ENCODE measurements around the gene PFKFB3.
A peak's percentile ranks its signal among the peaks of the same experiment; 100 is the strongest.
"Not testable (repeated sequence)": the region's sequence is repeated elsewhere in the genome, so short reads cannot be mapped to it uniquely, and the experiment has no call there.

Gene PFKFB3

DNA sequence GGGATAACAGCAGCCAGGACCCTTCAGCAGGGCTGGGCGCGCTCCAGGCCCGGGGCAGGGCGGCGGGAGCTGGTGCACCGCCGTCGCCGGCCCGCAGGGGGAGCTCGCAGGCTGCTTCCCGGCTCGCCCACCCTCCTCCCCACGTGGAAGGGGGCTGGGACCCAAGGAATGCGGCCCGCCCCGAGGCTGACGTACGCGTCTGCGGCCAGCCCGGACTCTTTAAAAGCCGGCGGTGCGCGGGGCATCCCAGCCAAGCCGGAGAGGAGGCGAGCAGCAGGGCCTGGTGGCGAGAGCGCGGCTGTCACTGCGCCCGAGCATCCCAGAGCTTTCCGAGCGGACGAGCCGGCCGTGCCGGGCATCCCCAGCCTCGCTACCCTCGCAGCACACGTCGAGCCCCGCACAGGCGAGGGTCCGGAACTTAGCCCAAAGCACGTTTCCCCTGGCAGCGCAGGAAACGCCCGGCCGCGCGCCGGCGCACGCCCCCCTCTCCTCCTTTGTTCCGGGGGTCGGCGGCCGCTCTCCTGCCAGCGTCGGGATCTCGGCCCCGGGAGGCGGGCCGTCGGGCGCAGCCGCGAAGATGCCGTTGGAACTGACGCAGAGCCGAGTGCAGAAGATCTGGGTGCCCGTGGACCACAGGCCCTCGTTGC lies at the start of gene PFKFB3:
PFKFB3 (plus strand) TSS at position 249 of the 647 bp plus-strand sequence; CDS start at position 578, 329 bp downstream.
- no peaks in the 10 kb centered on the region for H3K9me3 Mint-ChIP-seq (ENCODE audit: low read depth)
- peak within 1 kb of the TSS; percentile 92 for H3K4me3 Mint-ChIP-seq
- H3K27ac Mint-ChIP-seq = peak within 1 kb of the TSS; percentile 90
- no peaks in the 10 kb centered on the region for H3K36me3 Mint-ChIP-seq
- peaks cover 29% of the 10 kb centered on the region for H3K4me1 Mint-ChIP-seq (ENCODE audit: low read depth)
- H3K27me3 Mint-ChIP-seq = no peaks in the 10 kb centered on the region

DNA sequence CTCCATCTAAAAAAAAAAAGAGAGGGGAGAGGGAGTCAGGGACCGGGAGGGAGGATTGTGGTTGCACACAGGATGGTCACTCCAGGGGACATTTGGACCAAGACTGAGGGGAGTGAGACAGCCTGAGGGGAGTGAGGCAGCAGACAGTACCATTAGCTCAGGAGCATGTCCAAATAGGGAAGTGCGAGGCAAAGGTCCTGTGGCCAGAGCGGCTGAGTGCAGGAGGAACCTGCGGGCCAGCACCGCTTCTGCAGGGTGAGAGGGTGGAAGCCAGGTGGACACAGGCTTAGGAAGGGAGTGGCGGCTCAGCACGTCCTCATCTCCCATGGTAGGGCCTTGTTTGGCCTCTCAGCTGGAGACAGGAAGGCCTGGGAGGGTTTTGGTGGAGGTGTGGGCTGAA lies 48.9 kb upstream of the PFKFB3 start:
- no peak overlapping the region for H3K27ac Mint-ChIP-seq

DNA sequence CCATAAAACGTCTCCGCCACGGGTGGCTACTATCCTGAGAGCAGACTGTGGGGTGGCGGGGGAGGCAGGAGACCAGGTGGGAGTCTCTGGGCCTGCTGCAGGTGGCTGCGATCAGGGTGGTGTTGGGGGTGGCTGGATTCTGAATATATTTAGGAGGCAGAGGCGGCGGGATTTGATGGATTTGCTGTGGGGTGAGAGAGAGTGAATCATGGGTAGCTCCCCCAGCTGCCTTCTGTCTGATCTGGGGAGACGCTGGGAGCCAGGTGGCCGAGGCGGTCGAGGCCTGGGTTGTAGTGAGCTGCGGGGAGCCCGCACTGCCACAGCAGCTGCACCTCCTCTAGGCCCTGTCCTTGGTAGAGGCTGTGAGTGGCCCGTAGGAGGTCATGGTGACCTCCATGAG lies 48.2 kb upstream of the PFKFB3 start:
- no peak overlapping the region for H3K27ac Mint-ChIP-seq
- no peaks in the 10 kb centered on the region for H3K9me3 Mint-ChIP-seq (ENCODE audit: low read depth)
- H3K27me3 Mint-ChIP-seq = no peaks in the 10 kb centered on the region
- no peak overlapping the region for H3K4me3 Mint-ChIP-seq
- peaks cover 24% of the 10 kb centered on the region for H3K4me1 Mint-ChIP-seq (ENCODE audit: low read depth)
- H3K36me3 Mint-ChIP-seq = peaks cover 4% of the 10 kb centered on the region

More for the DNA sequence above, 48.9 kb upstream of the PFKFB3 start:
- no peaks in the 10 kb centered on the region for H3K9me3 Mint-ChIP-seq (ENCODE audit: low read depth)
- H3K36me3 Mint-ChIP-seq = peaks cover 5% of the 10 kb centered on the region
- H3K27me3 Mint-ChIP-seq = no peaks in the 10 kb centered on the region
- H3K4me1 Mint-ChIP-seq (ENCODE audit: low read depth) = peaks cover 28% of the 10 kb centered on the region
- no peak overlapping the region for H3K4me3 Mint-ChIP-seq

DNA sequence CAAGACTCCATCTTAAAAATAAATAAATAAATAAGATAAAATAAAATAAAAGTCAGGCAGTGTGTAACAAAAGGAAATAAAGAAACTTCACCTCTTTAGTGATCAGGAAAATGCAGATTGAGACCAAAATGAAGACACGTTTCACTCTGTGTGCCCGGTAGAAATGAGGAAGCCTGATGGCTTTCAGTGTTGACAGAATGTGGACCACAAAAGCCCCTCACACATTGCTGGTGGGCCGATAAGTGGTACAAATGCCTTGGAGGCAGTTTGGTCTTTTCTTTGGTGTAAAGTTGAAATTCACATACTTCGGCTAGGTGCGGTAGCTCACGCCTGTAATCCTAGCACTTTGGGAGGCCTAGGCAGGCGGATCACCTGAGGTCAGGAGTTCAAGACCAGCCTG lies 44.5 kb upstream of the PFKFB3 start:
- H3K4me3 Mint-ChIP-seq = no peak overlapping the region
- H3K27me3 Mint-ChIP-seq = no peaks in the 10 kb centered on the region
- no peaks in the 10 kb centered on the region for H3K9me3 Mint-ChIP-seq (ENCODE audit: low read depth)
- H3K4me1 Mint-ChIP-seq (ENCODE audit: low read depth) = peaks cover 17% of the 10 kb centered on the region
- no peaks in the 10 kb centered on the region for H3K36me3 Mint-ChIP-seq
- no peak overlapping the region for H3K27ac Mint-ChIP-seq

DNA sequence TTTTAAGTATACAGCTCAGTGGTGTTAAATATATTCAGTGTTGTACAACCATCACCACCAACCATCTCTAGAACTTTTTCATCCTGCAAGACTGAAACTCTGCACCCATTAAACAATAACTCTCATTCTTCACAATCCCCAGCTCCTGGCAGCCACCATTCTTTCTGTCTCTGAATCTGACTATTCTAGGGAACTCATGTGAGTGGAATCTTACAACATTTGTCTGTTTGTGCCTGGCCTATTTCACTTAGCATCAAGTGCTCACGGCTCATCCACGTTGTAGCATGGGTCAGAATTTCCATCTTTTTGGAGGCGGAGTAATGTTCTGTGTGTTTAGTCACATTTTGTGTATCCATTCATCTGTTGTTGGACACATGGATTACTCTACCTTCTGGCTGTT lies 40.8 kb upstream of the PFKFB3 start:
- Mint-ChIP-seq H3K36me3 (no peaks in the 10 kb centered on the region), H3K4me1 (ENCODE audit: low read depth) (peaks cover 36% of the 10 kb centered on the region), H3K9me3 (ENCODE audit: low read depth) (no peaks in the 10 kb centered on the region), H3K27me3 (no peaks in the 10 kb centered on the region), H3K27ac (peak overlapping the region; percentile 72), H3K4me3 (no peak overlapping the region)

DNA sequence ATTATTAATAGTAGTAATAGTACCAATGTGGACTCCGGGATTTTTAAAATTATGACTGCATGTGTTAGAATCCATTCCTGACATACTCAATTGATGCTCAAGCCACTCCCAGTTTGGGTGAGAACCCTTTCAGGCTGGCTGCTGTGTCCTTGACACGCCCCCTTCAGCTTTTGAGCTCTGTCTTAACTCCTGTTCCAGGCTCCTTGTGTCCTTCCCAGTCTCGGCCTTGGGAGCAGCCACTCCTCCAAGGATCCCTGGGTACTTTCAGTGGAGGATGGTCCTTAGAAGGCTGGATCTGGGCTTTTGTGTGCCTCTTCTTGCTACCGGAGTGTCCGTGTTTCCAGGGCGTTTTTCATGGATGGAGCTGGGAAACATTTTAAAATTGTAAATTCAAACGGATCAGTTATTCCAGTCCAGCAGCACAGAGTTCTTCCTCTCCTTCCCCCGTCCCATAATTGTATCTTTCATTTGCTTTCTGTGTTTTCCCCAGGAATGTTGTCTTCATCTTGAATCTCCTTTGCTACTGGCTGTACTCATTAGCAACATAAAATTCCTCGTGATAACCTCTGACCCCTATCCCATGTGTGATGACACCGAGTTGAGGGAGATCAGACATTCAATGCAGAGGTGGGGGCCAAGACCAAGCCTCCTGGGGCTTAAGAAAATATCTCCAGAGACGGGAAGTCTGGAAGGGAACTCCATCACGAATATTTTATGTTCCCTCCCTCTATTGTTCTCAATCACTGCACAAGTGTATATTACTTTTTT lies 40.0 kb upstream of the PFKFB3 start:
- peaks cover 3% of the 10 kb centered on the region for H3K36me3 Mint-ChIP-seq
- H3K27me3 Mint-ChIP-seq = no peaks in the 10 kb centered on the region
- H3K9me3 Mint-ChIP-seq (ENCODE audit: low read depth) = no peaks in the 10 kb centered on the region
- peak overlapping the region; percentile 64 for H3K4me3 Mint-ChIP-seq
- H3K4me1 Mint-ChIP-seq (ENCODE audit: low read depth) = peaks cover 43% of the 10 kb centered on the region
- H3K27ac Mint-ChIP-seq = peak overlapping the region; percentile 76

DNA sequence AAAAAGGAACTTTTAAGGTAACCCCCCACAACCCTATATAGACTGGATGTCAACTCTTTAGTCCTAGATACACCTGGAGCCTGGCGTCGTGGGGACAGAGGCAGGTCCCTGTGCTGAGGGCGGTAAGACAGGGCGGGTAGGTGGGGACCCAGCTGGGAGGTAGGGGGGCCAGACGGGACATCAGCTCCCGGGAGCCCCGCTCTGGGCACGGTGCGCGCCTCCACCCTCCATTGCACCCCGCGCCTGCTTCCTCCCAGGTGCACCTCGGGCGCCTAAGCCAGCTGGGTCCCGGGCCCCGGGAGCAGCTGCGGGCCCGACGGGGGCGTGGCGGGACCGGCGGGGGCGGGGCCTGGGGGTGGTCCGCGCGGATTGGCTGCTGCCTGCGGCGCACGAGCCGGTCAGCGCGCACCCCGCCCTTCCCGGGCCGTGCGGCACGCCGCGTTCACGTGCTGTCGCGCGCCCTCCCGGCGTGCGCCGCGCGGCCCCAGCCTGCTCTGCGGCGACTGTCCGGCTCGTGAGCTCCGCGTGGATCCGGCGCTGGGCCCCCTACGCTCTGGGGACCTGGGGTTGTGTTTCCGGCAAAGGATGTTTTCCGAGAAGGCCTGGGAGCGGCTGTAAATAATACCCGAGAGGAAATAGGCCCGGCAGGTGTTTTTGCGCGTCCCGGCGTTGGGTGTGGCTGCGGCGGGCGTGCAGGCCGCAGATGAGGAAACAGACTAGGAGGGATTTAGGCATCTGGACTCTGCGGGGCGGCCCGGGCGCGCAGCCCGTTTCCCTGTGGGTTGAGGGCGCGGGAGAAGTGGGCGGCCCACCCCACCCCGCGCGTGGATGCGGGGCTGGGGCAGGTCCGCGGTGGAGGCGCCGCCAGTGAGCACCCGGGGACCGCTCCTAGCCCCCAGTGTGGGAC lies 39.1 kb upstream of the PFKFB3 start:
- H3K4me3 Mint-ChIP-seq = peak overlapping the region; percentile 98
- H3K27ac Mint-ChIP-seq = peak overlapping the region; percentile 95
- peaks cover 45% of the 10 kb centered on the region for H3K4me1 Mint-ChIP-seq (ENCODE audit: low read depth)
- H3K36me3 Mint-ChIP-seq = peaks cover 3% of the 10 kb centered on the region
- H3K9me3 Mint-ChIP-seq (ENCODE audit: low read depth) = no peaks in the 10 kb centered on the region
- no peaks in the 10 kb centered on the region for H3K27me3 Mint-ChIP-seq

DNA sequence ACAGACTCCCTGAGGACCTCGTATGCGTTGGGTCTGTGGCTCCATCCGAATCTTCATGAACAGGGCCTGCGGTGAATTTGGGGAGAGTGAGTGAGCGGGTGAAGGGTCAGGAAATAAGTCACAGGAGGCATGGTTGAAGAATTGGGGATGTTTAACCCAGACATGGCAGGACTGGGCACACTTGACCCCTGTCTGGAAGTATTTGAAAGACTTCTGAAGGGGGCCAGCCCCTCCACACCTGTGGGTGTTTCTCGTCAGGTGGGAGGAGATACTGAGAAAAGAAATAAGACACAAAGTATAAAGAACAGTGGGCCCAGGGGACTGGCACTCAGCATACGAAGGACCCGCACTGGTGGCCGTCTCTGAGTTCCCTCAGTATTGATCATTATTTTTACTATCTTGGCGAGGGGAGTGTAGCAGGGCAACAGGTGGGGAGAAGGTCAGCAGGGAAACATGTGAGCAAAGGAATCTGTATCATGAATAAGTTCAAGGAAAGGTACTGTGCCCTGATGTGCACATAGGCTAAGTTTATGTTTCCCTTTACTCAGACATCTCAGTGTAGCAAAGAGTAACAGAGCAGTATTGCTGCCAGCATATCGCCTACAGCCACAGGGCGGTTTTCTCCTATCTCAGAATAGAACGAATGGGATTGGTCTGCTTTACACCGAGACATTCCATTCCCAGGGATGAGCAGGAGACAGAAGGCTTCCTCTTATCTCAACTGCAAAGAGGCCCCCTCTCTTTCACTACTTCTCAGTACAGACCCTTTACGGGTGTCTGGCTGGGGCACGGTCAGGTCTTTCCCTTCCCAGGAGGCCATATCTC lies 38.2 kb upstream of the PFKFB3 start:
- Mint-ChIP-seq H3K27ac (peak overlapping the region; percentile 95), H3K36me3 (peaks cover 3% of the 10 kb centered on the region), H3K9me3 (ENCODE audit: low read depth) (no peaks in the 10 kb centered on the region), H3K4me3 (peak overlapping the region; percentile 98), H3K4me1 (ENCODE audit: low read depth) (peaks cover 53% of the 10 kb centered on the region), H3K27me3 (no peaks in the 10 kb centered on the region)

DNA sequence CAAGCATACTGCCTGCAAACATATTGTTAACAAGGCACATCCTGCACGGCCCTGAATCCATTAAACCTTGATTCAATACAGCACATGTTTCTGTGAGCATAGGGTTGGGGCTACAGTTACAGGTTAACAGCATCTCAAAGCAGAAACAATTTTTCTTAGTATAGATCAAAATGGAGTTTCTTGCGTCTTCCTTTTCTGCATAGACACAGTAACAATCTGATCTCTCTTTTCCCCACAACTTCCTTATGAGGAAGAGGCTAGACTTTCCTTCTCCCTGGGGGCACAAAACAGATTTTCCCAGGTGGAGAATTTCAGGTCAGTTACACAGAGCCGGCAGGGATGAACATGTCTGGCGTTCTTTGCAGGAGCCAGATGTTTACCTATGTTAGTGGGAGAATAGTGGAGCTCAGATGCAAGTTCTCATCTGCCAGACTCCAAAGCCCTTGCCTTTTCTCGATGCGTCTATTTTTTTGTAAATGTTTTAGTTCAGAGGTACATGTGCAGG lies 37.5 kb upstream of the PFKFB3 start:
- Mint-ChIP-seq H3K4me3 (peak overlapping the region; percentile 98), H3K27ac (peak overlapping the region; percentile 95), H3K9me3 (ENCODE audit: low read depth) (no peaks in the 10 kb centered on the region), H3K27me3 (no peaks in the 10 kb centered on the region), H3K4me1 (ENCODE audit: low read depth) (peaks cover 60% of the 10 kb centered on the region), H3K36me3 (peaks cover 3% of the 10 kb centered on the region)

DNA sequence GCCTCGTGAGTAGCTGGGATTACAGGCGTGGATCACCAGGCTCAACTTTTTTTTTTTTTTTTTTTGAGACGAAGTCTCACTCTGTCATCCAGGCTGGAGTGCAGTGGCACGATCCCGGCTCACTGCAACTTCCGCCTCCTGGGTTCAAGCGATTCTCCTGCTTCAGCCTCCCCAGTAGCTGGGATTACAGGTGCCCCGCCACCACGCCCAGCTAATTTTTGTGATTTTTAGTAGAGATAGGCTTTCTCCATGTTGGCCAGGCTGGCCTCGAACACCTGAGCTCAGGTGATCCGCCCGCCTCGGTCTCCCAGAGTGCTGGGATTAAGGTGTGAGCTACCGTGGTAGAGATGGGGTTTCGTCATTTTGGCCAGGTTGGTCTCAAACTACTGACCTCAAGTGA lies 36.8 kb upstream of the PFKFB3 start:
- H3K27me3 Mint-ChIP-seq; H3K9me3 Mint-ChIP-seq (ENCODE audit: low read depth); H3K36me3 Mint-ChIP-seq: not testable (repeated sequence)
- Mint-ChIP-seq H3K4me3 (peak overlapping the region; percentile 98), H3K27ac (peak overlapping the region; percentile 95), H3K4me1 (ENCODE audit: low read depth) (peaks cover 65% of the 10 kb centered on the region)

DNA sequence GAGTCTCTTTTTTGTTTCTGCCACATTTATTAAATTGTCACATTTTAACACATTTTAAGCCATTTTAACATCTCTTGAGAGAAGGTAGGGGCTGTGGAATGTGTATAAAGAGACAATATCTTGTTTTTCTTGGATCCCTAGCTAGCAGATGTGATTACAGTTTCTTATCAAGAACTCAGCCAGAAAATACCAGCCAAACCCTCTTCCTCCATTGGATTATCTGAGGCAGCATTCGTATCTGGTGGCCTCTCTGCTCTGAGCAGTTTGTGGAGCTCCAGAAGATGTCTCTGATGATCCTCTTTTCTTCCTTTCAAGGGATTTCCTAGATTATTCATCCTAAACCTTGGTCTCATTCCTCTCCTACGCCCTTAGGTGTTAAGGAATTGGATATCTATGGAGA lies 35.3 kb upstream of the PFKFB3 start:
- Mint-ChIP-seq H3K27ac (peak overlapping the region; percentile 79), H3K27me3 (no peaks in the 10 kb centered on the region), H3K9me3 (ENCODE audit: low read depth) (no peaks in the 10 kb centered on the region), H3K4me1 (ENCODE audit: low read depth) (peaks cover 69% of the 10 kb centered on the region), H3K36me3 (peaks cover 3% of the 10 kb centered on the region), H3K4me3 (no peak overlapping the region)

DNA sequence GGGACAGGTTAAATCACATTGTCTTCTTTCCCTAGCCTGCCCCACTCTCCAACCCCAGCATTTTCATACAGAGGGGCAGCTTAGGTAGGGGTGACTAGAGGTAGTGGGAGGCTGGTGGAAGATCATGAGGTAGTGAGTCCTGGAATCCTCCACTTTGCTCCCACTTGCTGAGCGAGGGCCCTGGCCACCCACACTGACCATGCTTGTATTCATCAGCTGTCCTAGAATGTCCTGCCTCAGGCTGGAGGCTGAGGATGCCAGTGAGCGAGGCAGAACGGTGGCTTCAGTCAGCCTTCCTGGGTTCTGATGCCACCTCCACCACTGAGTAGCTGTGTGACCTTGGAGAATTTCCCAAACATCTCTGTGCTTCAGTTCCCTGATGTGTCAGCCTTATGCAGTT lies 34.6 kb upstream of the PFKFB3 start:
- peak overlapping the region; percentile 79 for H3K27ac Mint-ChIP-seq
- no peaks in the 10 kb centered on the region for H3K27me3 Mint-ChIP-seq
- peaks cover 69% of the 10 kb centered on the region for H3K4me1 Mint-ChIP-seq (ENCODE audit: low read depth)
- H3K36me3 Mint-ChIP-seq = peaks cover 3% of the 10 kb centered on the region
- H3K9me3 Mint-ChIP-seq (ENCODE audit: low read depth) = no peaks in the 10 kb centered on the region
- H3K4me3 Mint-ChIP-seq = no peak overlapping the region

DNA sequence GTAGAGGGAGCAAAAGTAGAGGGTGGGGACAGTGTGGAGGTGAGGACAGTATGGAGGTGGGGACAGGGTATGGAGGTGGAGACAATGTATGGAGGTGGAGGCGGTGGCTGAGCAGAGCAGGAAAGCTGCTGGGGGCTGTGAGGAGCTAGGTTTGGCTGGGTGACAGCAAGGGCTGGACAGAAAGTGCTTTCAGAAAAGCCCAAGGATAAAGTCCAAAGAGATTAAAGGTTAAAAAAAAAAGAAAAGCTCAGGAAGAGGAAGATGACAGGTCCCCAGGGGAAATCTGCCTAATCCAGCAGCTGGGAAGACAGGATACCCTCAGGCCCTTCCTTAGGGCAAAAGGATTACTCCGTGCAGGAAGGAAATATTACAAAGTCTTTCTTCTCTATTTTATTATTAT lies 32.1 kb upstream of the PFKFB3 start:
- no peaks in the 10 kb centered on the region for H3K27me3 Mint-ChIP-seq
- H3K36me3 Mint-ChIP-seq = peaks cover 3% of the 10 kb centered on the region
- H3K27ac Mint-ChIP-seq = peak overlapping the region; percentile 83
- H3K4me1 Mint-ChIP-seq (ENCODE audit: low read depth) = peaks cover 73% of the 10 kb centered on the region
- no peak overlapping the region for H3K4me3 Mint-ChIP-seq
- H3K9me3 Mint-ChIP-seq (ENCODE audit: low read depth) = no peaks in the 10 kb centered on the region

Measured in activated naive CD8-positive, alpha-beta T cell (primary cell).